Esophagus muscularis mucosa (tissue), 4 donors: ENCODE data around the gene PLCB2. TPM values are rescaled to one million over a fixed set of nuclear protein-coding genes. Genes with fewer than 3 reads are reported as not detected.

Experiments used
- DNase-seq: peaks from one replicate; pipeline ENCODE4 v3.0.0-alpha.2; 2017; ENCODE audit errors: extremely low spot score
- H3K27ac ChIP-seq, 4 donors: fragments of 200-600 bp; sonication (generic); replicated peaks in 1 of 4; 1 replicate in 3 of 4; 2 replicates in 1 of 4; pipeline ENCODE4 v1.5.1; 2016 to 2019; ENCODE audit warnings: mild to moderate bottlenecking in 1 of 4
- H3K27me3 ChIP-seq, 4 donors: fragments of 200-600 bp; sonication (generic); one replicate each; pipeline versions ENCODE4 v1.5.1 to v1.6.0; 2016 to 2019
- H3K36me3 ChIP-seq, 4 donors: fragments of 200-600 bp; sonication (generic); one replicate each; pipeline ENCODE4 v1.5.1; 2016 to 2019
- H3K4me1 ChIP-seq, 4 donors: fragments of 200-600 bp; sonication (generic); one replicate each; pipeline ENCODE4 v1.5.1; 2016 to 2019
- H3K4me3 ChIP-seq, 4 donors: fragments of 200-600 bp; sonication (generic); 1 replicate in 2 of 4; 2 replicates in 2 of 4; pipeline ENCODE4 v1.5.1; 2016 to 2019; ENCODE audit warnings: mild to moderate bottlenecking in 4 of 4, moderate library complexity in 1 of 4
- H3K9me3 ChIP-seq, 4 donors: fragments of 200-600 bp; sonication (generic); 1 replicate in 3 of 4; 2 replicates in 1 of 4; pipeline ENCODE4 v1.5.1; 2016 to 2019
- EP300 ChIP-seq: sonication (generic); formaldehyde crosslinking; IDR thresholded peaks from one replicate; pipeline ENCODE4 v1.6.1; 2017; ENCODE audit warnings: antibody characterized with exemption
- POLR2A ChIP-seq: fragments of 450-650 bp; IDR thresholded peaks from one replicate; pipeline ENCODE4 v1.6.1; 2017; ENCODE audit warnings: antibody characterized with exemption, moderate library complexity, mild to moderate bottlenecking, low read depth
- POLR2AphosphoS5 ChIP-seq, 2 donors: sonication (generic); formaldehyde crosslinking; IDR thresholded peaks; one replicate each; pipeline ENCODE4 v1.6.1; 2017; ENCODE audit warnings: antibody characterized with exemption in 2 of 2
- WGBS: methylation state at CpG from one replicate; pipeline ENCODE4 v1.1.5; 2018; 5-methylcytosine and 5-hydroxymethylcytosine counted together
- intact Hi-C: fragments of 100-400 bp; cut with DNase I; formaldehyde crosslinking; loops from one replicate; pipeline ENCODE4 v1.15.1; 2023
- total RNA-seq, 4 donors: library from RNA; depleted of rRNA; stranded (reverse); fragments of >200 nt; gene quantifications; one replicate each; pipeline versions ENCODE4 v1.1.0 to v1.2.1, GENCODE V29; 2016
- TF ChIP-seq, protein P1 (sequence below), 3 experiments: fragments of 200-600 bp in 2 of 3; fragments of 450-650 bp in 1 of 3; sonication (generic) in 2 of 3; IDR thresholded peaks; one replicate each; pipeline ENCODE4 v1.5.1; 2017 to 2019; ENCODE audit warnings: antibody characterized with exemption in 3 of 3, mild to moderate bottlenecking in 2 of 3, moderate library complexity in 1 of 3

The PLCB2 gene
- total RNA-seq, 4 donors from 2014 or later = 5.8 to 13.3 (median 9.7) TPM

DNA sequence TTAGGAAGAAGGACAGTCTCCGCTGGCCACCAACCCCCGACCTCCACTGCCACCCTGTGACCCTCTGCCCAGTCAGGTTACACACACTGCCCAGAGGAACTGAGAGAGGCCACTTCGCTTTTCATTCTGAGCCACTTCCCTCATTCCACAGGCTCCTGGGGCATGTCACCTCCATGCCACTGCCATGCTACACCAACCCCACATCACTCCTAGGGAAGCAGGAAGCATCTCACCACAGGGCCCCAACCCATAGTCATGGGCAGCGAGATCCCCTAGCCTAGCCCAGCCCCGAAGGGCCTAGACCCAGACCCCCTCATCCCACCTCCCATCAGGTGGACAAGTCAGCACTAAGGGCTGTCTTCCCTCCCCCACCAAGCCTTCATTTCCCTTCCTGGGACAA lies 1.4 kb downstream of the PLCB2 start:
- Histone ChIP-seq H3K36me3 (no peaks in the 10 kb centered on the region), H3K27me3 (peaks cover 0 to 13% (median 0%) of the 10 kb centered on the region in 4 donors), H3K9me3 (no peaks in the 10 kb centered on the region), H3K4me3 (peak overlapping the region; percentile 18 to 45 (median 29)), H3K4me1 (peaks cover 0 to 15% (median 7%) of the 10 kb centered on the region in 4 donors), H3K27ac (no peak overlapping the region)
- 92% methylated on average over 4 of the region's 5 CpGs for WGBS
- intact Hi-C loops = no loop called here
- no peak for DNase-seq
- TF ChIP-seq POLR2AphosphoS5 (IDR thresholded peaks at IDR 0.05) = no peak
- no peak for TF ChIP-seq POLR2A
- TF ChIP-seq, protein P1, sequence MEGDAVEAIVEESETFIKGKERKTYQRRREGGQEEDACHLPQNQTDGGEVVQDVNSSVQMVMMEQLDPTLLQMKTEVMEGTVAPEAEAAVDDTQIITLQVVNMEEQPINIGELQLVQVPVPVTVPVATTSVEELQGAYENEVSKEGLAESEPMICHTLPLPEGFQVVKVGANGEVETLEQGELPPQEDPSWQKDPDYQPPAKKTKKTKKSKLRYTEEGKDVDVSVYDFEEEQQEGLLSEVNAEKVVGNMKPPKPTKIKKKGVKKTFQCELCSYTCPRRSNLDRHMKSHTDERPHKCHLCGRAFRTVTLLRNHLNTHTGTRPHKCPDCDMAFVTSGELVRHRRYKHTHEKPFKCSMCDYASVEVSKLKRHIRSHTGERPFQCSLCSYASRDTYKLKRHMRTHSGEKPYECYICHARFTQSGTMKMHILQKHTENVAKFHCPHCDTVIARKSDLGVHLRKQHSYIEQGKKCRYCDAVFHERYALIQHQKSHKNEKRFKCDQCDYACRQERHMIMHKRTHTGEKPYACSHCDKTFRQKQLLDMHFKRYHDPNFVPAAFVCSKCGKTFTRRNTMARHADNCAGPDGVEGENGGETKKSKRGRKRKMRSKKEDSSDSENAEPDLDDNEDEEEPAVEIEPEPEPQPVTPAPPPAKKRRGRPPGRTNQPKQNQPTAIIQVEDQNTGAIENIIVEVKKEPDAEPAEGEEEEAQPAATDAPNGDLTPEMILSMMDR (IDR thresholded peaks at IDR 0.05) = no peak
- TF ChIP-seq EP300 = no peak

DNA sequence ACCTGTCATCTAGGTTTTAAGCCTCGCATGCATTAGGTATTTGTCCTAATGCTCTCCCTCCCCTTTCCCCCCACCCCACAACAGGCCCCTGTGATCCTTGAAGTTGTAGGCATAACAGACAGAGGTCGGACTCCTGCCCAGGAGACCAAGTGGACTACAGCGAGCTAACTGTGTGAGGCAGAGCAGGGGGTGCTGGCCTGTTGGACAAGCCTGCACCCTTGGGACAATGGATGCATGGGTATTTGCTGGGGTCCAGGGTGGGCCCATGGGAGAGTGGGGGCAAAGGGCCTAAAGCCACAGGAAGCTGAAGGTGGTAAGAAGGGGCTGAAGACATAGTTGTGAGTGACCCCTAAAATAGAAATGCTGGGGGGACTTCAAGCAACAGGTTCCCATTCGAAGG lies 2.5 kb downstream of the PLCB2 start:
- no peak for DNase-seq
- intact Hi-C loops = no loop called here
- H3K27me3 ChIP-seq = peaks cover 0 to 10% (median 0%) of the 10 kb centered on the region in 4 donors

DNA sequence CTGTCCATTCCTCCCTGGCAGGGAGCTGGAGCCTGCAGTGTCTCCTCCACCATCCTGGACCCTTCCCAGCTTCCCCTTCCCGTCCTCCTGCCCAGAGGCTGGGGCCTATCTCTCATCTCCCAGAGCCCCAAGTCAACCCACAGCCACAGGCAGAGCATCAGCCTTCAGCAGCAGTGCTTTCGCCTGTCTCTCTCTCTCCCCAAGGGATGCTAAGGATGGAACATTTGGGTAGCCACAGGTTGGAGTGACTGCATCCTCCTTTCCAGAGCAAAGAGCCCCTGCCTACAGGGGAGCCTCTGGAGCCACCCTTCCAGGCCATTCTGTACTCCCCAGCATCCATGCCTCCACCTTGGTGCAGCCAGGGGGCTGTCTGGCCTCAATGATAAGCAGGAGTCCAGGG lies 4.2 kb downstream of the PLCB2 start:
- H3K4me1 ChIP-seq = peaks cover 0 to 14% (median 4%) of the 10 kb centered on the region in 4 donors
- peaks cover 0 to 5% (median 2%) of the 10 kb centered on the region in 4 donors for H3K9me3 ChIP-seq
- no peak overlapping the region for H3K4me3 ChIP-seq
- peaks cover 0 to 9% (median 0%) of the 10 kb centered on the region in 4 donors for H3K27me3 ChIP-seq
- H3K36me3 ChIP-seq = no peaks in the 10 kb centered on the region
- WGBS = no CpG with 5 or more reads among the region's 2 CpGs
- no peak for DNase-seq
- H3K27ac ChIP-seq = no peak overlapping the region
- intact Hi-C loops = no loop called here
- TF ChIP-seq POLR2AphosphoS5 (IDR thresholded peaks at IDR 0.05) = no peak
- no peak for TF ChIP-seq POLR2A
- TF ChIP-seq EP300 = no peak
- TF ChIP-seq, protein P1 (IDR thresholded peaks at IDR 0.05) = no peak

More for the DNA sequence above, 2.5 kb downstream of the PLCB2 start:
- peaks cover 0 to 15% (median 7%) of the 10 kb centered on the region in 4 donors for H3K4me1 ChIP-seq
- no peak overlapping the region for H3K4me3 ChIP-seq
- TF ChIP-seq POLR2AphosphoS5 (IDR thresholded peaks at IDR 0.05) (no peak), EP300 (no peak), POLR2A (no peak)
- TF ChIP-seq, protein P1 (IDR thresholded peaks at IDR 0.05) = no peak
- no peak overlapping the region for H3K27ac ChIP-seq
- peaks cover 0 to 5% (median 1%) of the 10 kb centered on the region in 4 donors for H3K9me3 ChIP-seq
- H3K36me3 ChIP-seq = no peaks in the 10 kb centered on the region
- 100% methylated on average over 3 of the region's 4 CpGs for WGBS

DNA sequence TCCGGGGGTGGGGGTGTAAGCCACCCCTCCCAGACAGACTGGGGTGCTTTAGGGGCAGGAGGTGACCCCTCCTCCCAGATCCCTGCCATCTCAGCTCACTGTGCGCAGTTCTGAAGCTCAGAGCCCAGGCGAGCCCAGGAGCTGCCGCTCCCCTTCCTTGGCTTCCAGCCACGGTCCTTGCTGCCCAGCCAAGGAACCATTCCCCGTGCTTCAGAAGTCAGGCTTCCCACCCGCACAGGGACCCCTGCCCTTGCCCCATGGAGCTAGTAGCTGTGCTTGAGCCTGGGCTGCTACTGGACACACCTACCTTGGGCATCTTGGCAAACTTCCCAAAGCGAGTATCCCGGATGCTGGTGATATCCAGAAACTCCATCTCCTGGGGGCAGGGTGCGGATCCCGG lies 4.8 kb downstream of the PLCB2 start:
- no peak for DNase-seq
- intact Hi-C loops = no loop called here
- H3K27ac ChIP-seq = no peak overlapping the region
- no peak overlapping the region for H3K4me3 ChIP-seq
- WGBS = 64% methylated on average over 7 of the region's 11 CpGs
- TF ChIP-seq EP300 = no peak
- TF ChIP-seq POLR2AphosphoS5 (IDR thresholded peaks at IDR 0.05) = no peak
- TF ChIP-seq, protein P1 (IDR thresholded peaks at IDR 0.05) = no peak
- no peak for TF ChIP-seq POLR2A
- peaks cover 0 to 5% (median 2%) of the 10 kb centered on the region in 4 donors for H3K9me3 ChIP-seq
- peaks cover 0 to 12% (median 4%) of the 10 kb centered on the region in 4 donors for H3K4me1 ChIP-seq
- H3K36me3 ChIP-seq = no peaks in the 10 kb centered on the region
- H3K27me3 ChIP-seq = peaks cover 0 to 9% (median 0%) of the 10 kb centered on the region in 4 donors
